A549 (cell line): ENCODE data around the gene HOXC6.

ENCODE experiments used
- HOXA7 ChIP-seq: fragments of 250-450 bp; sonication (Bioruptor Pico); IDR thresholded peaks from 2 replicates; pipeline ENCODE4 v1.5.0; 2020; ENCODE audit warnings: mild to moderate bottlenecking, moderate library complexity
- MYC ChIP-seq: IDR thresholded peaks from 2 replicates; pipeline ENCODE4 v1.6.1; 2012; ENCODE audit warnings: mild to moderate bottlenecking, inconsistent platforms, low read length, improper control_type of control experiment, borderline replicate concordance

GRCh38 chr12:54052438-54053002 lies 24.3 kb downstream of the HOXC6 start:
- TF ChIP-seq MYC (no peak), HOXA7 (CRISPR knock-in tag) (no peak)
